ENCODE data around the gene S100A3.

S100A3 gene

GRCh38 chr1:153547560-153548551 lies 1.2 kb downstream of the S100A3 start:
- DNase-seq, result no peak

- DNase-seq, result no peak
These were observed 2.1 kb downstream of the S100A3 start for GRCh38 chr1:153546796-153547559.

GRCh38 chr1:153546371-153546770 lies 2.7 kb downstream of the S100A3 start:
- no peak for DNase-seq

- peak; percentile 79 to 89 for DNase-seq
These were observed 3.7 kb downstream of the S100A3 start, which contains the start of gene S100A4 for GRCh38 chr1:153545067-153546055. S100A4 (minus strand) TSS chr1:153545806; CDS start chr1:153544794, 1,012 bp downstream.

- no peak for DNase-seq
These were observed 4.5 kb downstream of the S100A3 start for GRCh38 chr1:153544453-153545066.

GRCh38 chr1:153543736-153544135 lies 5.3 kb downstream of the S100A3 start:
- no peak for DNase-seq

- no peak for DNase-seq
These were observed 5.9 kb downstream of the S100A3 start for GRCh38 chr1:153542956-153543711.

- no peak for DNase-seq
These were observed 7.1 kb downstream of the S100A3 start for GRCh38 chr1:153541641-153542590.

- peak; percentile 37 to 64 for DNase-seq
These were observed 8.4 kb downstream of the S100A3 start, which contains the start of gene S100A5 for GRCh38 chr1:153540394-153541361. S100A5 (minus strand) TSS chr1:153540934; CDS start chr1:153540191, 743 bp downstream.

GRCh38 chr1:153539395-153540093 lies 9.5 kb downstream of the S100A3 start:
- no peak for DNase-seq

GRCh38 chr1:153538315-153538821 lies 10.7 kb downstream of the S100A3 start:
- DNase-seq, result no peak

- DNase-seq, result no peak
These were observed 11.7 kb downstream of the S100A3 start for GRCh38 chr1:153537376-153537730.

- no peak for DNase-seq
These were observed 12.2 kb downstream of the S100A3 start for GRCh38 chr1:153536671-153537375.

- peak; percentile 80 to 89 for DNase-seq
These were observed 12.9 kb downstream of the S100A3 start for GRCh38 chr1:153536012-153536670.

- DNase-seq, result peak; percentile 33 to 57
These were observed 13.6 kb downstream of the S100A3 start, which contains the start of gene S100A6 for GRCh38 chr1:153535242-153536011. S100A6 (minus strand) TSS chr1:153535991; CDS start chr1:153535339, 652 bp downstream.

GRCh38 chr1:153534925-153535241 lies 14.2 kb downstream of the S100A3 start:
- no peak for DNase-seq
